G401.6 (cell line): Measurements from ENCODE around the gene WDR43.

Experiments
- FAIRE-seq: peaks from 2 replicates; lab custom pipeline; 2012; peaks lifted over from hg19 to GRCh38; lab: Jason Lieb, UNC

Gene WDR43

DNA sequence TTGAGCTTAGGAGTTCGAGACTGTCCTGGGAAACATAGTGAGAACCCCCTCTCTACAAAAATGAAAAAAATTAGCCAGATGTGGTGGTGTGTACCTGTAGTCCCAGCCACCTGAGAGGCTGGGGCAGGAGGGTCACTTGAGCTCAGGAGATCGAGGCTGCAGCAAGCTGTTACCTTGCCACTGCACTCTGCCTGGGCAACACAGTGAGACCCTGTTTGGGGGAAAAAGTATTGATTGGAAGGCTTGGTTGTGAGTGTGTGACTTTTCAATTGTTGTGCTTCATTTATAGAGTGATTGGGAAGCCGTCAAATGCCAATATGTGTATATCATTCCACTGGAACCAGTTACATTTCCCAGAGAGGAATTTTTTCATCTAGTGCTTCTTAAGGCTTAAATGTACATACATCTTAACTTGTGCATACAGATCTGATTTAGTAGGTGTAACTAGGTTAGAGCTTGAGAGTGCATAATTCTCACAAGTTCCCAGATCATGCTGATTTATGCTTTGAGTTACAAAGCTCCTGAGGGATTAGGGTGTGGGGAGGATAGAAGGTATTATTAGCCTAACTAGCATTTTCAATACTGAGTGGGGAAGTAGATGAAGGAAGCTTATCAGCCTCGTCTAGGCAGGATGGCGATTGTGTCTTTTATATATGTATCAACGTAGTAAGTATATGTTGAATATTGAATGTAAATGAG, 15.3 kb downstream of the WDR43 start:
- no peak for FAIRE-seq

DNA sequence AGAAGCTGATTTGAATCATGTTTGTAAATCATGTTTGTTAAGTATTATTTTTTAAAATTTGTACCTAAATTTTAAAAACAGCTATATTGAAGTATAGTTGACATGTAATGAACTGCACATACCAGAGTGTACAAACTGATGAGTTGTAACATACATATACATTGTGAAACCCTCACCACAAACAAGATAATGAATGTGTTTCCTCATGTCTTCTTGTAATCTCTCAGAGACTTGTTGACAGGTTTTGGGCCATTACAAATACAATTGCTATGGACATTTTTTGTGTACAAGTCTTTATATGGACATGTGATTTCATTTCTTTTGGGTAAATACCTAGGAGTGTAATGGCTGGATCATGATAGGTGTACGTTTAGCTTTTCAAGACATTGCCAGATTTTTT, 21.5 kb downstream of the WDR43 start:
- no peak for FAIRE-seq

DNA sequence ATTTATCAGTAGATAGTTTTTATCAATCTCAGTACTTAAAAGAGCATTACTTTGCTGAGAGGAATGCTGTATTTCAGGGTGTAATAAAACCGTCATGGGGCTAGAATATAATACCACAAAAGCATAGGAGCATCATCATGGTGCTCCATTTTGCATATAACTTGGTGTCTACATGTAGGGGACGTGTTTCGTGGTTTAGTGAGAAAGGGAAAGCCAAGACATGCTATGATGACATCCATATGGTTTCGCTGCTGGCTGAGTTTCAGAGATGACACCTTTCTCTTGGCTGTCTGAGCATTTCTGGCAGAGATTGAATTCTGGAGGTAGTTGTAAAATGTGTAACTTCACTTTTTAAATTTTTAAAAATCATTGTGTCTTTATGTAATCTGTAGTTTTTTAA, 32.4 kb downstream of the WDR43 start:
- no peak for FAIRE-seq

DNA sequence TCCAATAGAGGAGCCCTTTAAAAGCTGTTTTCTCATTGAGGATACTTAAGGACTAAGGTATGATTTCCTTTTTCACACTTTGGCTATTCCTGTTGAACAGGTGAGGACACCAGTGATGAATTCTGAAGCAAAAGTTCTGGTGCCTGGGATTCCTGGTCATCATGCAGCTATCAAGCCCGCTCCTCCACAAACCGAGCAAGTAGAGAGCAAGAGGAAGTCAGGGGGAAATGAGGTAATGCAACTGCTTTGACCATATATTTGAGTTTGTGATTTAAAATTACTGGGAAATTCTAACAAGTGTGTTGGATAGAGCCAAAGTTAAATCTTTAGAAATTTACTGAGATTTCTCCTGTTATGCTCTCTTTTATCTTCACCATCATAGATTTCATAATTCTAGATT, 33.0 kb downstream of the WDR43 start:
- FAIRE-seq: no peak

DNA sequence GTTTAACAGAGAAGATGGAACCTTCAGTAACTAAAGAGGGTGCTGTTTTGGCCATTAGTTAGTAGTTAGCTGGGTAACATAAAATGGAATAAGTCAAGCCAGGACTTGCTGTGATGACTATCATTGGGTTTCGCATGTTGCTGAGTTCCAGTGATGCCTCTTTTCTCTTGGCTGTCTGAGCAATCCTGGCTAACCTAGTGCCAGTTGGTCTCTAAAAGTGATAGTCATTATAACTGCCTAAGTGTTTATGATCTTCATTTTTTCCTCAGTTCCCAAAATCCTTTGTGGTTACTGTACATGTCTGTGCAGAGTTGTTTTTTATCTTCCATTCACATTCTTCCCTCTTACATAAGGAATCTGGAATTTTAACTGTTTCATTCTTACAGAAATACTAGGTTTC, 33.4 kb downstream of the WDR43 start:
- FAIRE-seq: no peak

DNA sequence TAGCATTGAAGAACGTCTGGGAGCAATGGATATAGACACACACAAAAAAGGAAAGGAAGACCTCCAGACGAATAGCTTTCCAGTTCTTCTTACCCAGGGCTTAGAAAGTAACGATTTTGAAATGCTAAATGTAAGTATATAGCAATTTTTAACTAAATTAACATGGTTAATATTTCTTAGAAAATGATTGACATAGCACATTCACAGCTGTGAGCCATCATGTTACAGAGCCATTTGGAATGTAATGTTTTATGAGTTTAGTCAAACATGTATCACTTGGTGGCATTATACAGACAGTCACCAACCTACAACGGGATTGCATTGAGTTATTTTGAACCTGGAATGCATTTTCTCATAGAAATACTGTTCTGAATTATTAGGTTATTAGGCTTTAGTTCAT, 35.1 kb downstream of the WDR43 start:
- FAIRE-seq: no peak

DNA sequence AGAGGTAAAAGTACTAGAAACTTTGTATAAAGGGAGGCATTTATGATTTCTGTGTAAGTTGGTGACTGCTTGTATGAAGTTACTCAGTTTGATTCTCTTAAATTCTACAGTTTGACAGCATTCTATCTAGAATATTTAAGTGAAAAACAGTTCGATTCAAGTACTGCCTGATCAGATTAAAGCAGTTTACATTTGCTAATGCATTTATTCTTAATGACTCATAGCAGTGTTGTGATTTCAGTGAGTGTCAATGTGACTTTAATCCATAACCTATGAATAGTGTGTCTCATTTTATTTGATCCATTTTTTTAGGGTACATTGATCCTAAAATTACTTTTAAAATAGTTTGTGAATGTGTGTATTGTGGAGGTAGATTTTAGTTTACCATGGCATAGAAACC, 35.7 kb downstream of the WDR43 start:
- peak; percentile 17 for FAIRE-seq

DNA sequence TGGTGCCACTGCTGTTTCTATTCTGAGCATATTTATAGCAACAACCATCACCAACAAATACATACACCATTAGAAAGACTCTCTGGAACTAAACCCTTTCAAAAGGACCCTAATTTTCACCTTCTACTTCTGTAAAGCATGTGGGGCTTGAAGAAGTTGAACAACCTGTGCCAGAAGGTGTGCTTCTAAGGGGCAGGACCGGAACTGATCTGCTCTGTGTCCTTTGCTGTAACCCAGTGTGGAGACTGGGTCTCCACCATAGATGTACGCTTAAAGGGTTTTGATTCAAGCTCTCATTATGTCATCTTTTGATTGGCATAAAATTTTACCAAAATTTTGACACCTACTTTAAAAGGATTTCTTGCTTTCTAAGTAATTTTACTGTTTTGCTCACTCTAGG, 40.3 kb downstream of the WDR43 start:
- FAIRE-seq: no peak

DNA sequence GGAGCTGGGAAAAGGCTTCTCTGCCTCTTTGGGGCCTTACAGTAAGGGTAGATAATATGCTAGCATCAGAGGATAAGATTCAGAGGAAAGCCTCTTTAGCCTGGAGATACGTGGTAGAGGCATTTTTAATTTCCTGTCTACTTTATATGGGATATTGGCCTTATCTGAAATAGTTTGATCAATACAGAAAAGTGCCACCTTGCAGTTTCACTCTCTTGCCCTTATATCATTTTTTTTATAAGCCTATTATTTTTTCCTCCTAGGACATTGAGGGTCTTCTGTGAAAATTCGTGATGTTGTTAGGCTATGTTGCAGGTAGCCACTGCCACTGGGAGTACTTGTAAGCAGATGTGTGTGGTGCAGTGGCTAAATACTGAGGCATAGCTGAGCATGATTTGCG, 46.5 kb downstream of the WDR43 start:
- FAIRE-seq: no peak

DNA sequence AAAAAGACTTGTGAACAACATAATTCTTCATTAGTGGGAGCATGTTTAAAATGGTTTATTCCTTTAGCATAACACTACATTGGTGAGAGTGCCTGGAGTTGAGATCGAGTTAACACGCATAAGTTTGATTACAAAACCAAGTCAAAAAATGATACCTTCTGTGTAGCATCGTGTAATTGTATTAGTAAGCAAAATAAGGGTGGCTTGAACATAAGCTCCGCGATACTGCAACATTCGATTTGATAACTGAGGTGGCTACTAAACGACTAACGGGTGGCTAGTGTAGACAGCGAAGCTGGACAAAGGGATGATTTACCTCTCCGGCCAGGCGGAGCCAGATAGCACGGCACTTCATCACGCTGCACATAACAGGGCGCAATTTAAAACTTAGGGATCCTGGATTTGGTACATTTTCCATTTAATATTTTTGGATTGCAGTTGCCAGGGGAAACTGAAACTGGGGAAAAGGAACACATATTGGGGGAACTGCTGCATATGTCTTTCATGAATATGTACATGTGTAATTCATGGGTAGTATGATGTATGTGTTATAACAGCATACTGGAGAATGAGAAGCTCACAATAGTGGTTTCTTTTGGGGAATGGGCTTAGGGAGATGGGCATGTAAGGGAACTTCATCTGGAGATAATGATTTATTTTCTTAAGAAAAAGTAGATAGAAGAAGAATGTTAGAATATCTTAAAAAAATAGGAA, 50.2 kb downstream of the WDR43 start:
- no peak for FAIRE-seq

DNA sequence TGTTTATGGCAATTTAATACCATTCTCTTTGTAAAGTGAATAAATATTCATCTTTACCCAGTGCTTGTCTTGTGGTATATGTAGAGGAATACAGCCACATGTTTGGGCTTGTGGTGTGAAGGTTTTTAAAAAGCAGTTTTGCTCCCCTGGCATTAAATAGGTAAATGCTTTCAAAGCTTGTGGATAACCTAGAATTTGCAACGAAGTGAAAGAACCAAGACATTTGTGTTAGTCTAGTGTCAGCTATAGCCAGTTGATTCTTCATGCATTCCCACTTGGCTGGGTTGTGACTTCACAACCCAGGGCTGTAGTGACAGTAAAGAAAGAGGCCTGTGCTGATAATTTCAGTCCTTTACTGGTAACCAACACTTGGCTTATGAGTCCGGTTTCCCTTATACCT, 53.7 kb downstream of the WDR43 start:
- no peak for FAIRE-seq

DNA sequence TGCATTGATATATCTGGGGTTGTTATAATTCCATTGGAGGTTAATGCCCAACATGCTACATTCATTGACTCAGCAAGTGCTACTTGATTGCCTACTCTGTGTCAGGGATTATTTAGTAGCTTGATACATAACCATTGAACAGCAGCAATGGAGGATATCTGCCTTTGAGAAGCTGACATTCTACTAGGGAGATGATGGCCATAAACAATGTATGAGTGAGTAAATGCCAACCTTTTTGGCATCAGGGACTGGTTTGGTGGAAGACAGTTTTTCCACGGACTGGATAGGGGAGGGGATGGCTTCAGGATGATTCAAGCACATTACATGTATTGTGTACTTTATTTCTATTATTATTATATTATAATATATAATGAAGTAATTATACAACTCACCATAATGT, 54.7 kb downstream of the WDR43 start:
- no peak for FAIRE-seq

DNA sequence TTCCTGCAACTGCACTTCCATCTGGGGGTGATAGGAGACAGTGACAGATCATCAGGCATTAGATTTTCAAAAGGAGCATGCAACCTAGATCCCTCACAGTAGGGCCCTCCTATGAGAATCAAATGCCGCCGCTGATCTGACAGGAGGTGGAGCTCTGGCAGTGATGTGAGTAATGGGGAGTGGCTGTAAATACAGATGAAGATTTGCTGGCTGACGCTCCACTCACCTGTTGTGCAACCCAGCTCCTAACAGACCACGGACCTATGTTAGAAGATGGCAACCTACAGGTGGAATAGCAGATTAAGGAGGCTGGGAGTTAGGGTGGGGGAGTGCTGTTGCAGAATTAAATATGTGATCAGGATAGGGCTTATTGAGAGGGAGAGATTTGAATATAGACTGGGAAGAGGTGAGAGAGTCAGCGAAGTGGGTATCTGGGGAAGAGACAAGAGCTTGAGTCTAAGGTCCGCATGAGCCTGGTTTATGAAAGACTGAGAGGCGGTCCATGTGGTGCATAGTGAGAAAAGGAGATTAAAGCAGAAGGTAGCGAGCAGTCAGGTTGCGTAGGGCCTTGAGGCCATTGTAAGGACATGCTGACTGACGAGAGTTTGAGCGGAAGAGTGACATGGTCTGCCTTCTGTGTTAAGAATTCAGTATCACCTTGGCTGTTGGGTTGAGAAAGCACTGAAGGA, 55.3 kb downstream of the WDR43 start:
- no peak for FAIRE-seq

DNA sequence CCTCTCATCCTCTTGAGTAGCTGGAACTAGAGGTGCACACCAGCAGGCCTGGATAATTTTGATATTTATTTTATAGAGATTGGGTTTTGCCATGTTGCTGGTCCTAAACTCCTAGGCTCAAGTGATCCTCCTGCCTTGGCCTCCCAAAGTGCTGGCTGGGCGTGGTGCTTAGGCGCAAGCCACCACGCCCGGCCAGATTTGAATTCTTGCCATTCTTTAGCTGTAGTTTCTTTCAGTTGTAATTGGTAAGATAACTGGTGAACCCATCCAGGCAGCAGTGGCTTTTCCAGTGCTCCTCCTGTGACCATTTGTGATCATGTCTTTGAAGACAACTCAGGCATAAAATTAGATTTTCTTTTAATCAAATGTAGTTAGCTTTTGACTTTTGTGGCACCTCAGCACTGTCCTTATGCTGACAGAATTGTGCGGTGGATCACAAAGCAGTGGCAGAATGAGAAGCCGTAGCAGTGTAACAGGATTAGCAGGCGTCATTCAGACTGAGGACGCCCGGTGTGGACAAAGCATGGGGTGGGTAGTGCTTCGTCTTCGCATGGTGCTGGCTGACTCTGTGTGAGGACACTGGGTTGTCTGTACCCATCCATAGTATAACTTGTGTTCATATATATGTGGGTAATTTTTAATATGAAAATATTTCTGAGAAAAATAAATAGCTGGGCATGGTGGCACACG, 56.6 kb downstream of the WDR43 start:
- no peak for FAIRE-seq

DNA sequence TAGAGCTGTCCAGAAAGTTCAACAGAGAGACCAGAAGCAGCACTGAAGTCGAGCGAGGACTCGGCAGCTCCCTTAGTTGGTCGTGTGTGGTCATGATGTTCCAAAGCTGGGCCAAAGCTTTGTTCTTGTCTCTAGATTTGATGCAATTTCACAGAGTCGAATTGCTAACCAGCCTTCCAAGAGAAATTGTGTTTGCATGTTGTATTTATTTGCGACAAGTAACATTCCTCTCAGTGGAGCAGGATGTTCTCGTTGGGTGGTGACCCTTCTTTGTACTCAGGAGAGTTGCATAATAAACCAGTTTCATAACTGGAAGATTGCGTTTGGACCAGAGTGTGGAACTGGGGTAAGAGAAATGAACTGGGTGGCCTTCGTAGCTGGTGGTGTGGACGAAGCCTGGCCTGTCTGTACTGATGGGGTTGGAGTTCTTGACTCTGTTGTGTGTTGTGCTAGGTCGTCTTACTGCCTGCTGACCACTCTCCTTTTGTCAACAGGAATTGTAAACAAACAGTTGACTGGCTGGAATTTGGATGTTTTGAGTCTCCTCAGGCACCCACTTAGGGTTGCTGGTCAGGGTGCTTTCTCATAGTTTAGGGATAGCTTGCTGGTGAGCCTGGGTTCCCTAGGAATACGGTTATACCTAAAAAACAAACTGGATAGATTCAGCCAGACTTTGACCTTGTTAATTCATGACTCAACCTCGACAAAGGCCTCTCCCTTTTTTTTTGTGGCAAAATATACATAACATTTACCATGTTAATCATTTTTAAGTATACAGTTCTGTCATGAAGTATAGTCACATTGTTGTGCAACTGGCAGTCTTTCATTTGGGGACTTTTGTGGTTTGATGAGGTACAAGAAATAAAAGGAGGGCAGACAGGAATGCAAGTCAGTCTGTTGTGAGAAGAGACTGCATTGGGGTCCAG, 57.7 kb downstream of the WDR43 start:
- no peak for FAIRE-seq

DNA sequence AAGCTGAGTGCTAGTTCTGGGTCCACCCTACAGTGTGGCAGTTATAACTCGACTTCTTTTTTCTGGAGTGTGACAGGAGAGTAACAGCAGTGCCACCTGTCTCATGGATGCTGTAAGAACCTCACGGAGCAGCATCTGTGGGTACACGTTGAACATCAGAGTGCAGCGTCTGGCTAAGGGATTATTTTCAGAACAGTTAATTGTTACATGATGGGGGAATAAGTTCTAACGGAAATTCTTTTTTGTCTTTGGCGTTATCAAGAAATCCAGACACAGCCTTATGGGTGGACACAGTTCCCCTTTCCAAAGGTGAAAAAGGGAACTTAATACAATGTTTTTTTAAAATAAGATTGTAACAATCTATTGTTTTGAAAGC, 58.4 kb downstream of the WDR43 start:
- FAIRE-seq: no peak

DNA sequence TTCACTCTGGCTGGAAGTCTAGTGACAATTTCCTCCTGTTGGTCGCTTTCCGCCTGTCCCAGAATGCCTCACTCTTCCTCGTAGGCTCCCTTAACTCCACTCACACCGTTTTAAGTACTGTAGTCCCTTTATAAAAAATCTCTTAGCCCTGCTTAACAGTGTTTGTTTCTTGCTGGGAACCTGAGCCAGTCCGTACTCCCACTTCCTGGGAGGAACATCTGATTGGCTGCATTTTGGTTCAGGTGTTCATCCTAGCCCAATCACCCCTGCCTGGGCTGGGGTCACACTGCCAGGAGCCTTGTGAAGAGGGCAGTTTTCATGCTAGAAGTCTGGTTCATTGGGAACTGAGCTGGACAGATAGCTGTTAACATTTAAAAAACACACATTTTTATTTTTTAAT, 61.0 kb downstream of the WDR43 start:
- FAIRE-seq: no peak

DNA sequence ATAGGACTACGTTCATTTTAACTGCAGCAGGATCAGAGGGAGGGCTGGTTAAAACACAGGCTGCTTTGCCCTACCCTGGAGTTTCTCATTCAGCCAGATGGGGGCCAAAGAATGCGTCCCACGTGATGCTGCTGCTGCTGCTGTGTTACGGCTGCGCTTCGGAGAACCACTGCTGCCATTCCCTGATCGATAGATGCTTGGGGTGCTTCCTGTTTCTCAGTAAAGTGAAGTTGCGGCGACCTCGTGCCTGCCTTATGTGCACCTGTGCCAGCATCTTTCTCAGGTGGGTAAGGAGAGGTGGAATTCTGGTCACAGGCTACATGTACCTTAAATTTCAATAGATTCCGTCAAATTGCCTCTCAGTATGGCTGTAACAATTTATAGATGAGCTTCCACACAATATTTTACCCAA, 62.0 kb downstream of the WDR43 start:
- FAIRE-seq: no peak

DNA sequence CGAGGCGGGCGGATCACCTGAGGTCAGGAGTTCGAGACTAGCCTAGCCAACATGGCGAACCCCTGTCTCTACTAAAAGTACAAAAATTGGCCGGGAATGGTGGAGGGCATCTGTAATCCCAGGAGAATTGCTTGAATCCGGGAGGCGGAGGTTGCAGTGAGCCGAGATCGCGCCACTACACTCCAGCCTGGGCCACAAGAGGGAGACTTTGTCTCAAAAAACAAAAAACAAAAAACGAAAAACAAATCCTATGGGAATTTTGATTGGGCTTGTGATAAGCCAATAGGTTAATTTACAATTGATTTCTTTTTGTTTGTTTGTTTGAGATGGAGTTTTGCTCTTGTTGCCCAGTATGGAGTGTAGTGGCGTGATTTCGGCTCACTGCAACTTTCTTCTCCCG, 62.4 kb downstream of the WDR43 start:
- peak; percentile 90 for FAIRE-seq

DNA sequence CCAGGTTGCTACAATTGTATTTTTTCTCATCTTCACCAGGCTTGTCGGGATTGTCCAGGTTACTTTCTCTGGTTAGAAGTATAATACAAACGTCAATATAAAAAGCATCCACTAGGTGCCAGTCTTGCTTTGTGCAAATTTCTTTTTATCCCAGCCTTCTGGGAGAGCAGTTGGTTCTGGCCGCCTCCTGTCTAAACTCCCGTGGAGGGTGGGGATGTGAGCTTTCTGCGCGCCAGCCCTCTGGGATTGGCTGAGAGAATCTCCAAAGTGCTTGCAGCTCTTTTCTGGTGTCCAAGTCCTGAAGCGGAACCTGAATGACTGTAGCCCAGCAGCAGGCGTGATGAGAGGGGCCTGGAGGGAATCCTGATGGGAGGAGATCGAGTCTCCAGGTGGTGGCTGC, 64.2 kb downstream of the WDR43 start:
- FAIRE-seq: peak; percentile 94

DNA sequence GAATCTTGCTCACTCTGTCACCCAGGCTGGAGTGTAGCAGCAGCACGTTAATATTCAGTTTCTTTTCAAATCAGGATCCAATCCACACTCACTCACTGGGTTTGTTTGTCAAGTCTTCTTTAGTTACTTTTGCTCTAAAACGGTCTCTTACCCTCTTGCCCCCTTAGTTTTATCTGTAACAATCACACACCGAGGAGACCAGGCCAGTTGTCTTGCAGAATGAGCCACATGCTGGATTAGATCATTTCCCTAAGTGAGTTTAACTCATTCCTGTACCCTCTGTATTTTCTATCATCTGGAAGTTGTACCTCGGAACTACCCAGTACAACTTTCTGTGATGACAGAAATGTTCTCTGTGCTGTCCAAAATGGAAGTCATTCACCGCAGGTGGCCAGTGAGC, 65.9 kb downstream of the WDR43 start:
- no peak for FAIRE-seq

DNA sequence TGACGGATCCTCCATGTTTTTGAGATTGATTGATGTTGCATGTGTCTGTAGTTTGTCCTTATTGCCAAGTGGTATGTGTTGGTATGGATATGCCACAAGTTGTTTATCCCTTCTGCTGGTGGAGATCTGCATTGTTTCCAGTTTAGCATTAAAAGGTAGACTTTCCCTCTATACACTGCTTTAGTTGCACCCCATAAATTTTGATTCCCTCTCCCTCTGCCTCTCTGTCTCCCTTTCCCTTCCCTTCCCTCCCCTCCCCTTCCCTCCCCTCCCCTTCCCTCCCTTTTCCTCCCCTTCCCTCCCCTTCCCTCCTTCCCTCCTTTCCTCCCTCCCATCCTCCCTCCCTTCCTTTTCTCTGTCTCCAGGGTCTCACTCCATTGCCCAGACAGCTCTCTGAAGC, 68.0 kb downstream of the WDR43 start:
- FAIRE-seq: no peak
